HepG2 (cell line): Measurements from ENCODE around the gene LCE7A.

ENCODE experiments used
- CBX5 ChIP-seq: sonication (generic); formaldehyde crosslinking; IDR thresholded peaks from 2 replicates; pipeline ENCODE4 v1.4.0; 2020; ENCODE audit warnings: missing genetic modification reagents, borderline replicate concordance
- EP300 ChIP-seq, 3 experiments: sonication (generic) in 1 of 3; formaldehyde crosslinking in 1 of 3; IDR thresholded peaks; 2 replicates each; pipeline versions ENCODE4 v1.5.1 to v1.6.1; 2011 to 2020; ENCODE audit warnings: low read depth in 2 of 3, low read length in 2 of 3, borderline replicate concordance in 1 of 3, improper control_type of control experiment in 1 of 3, mild to moderate bottlenecking in 1 of 3, missing genetic modification reagents in 1 of 3, moderate library complexity in 1 of 3
- HIVEP1 ChIP-seq: sonication (generic); formaldehyde crosslinking; IDR thresholded peaks from 2 replicates; pipeline ENCODE4 v1.4.0; 2020; ENCODE audit warnings: mild to moderate bottlenecking, missing genetic modification reagents
- NBN ChIP-seq: fragments of 450-650 bp; conservative IDR thresholded peaks from 2 replicates; pipeline ENCODE4 v1.6.1; 2017
- NFE2L1 ChIP-seq: sonication (generic); formaldehyde crosslinking; IDR thresholded peaks from 2 replicates; pipeline ENCODE4 v1.4.0; 2020; ENCODE audit warnings: missing genetic modification reagents, mild to moderate bottlenecking, borderline replicate concordance
- POLR2A ChIP-seq, 2 experiments: IDR thresholded peaks; 2 replicates each; pipeline ENCODE4 v1.6.1; 2011; ENCODE audit warnings: low read depth in 2 of 2, low read length in 2 of 2, mild to moderate bottlenecking in 1 of 2, moderate library complexity in 1 of 2; ENCODE audit not compliant: insufficient read depth in 1 of 2
- THAP8 ChIP-seq: sonication (generic); formaldehyde crosslinking; IDR thresholded peaks from 2 replicates; pipeline ENCODE4 v1.5.1; 2020; ENCODE audit warnings: missing genetic modification reagents, mild to moderate bottlenecking, borderline replicate concordance
- ZFP36 ChIP-seq: fragments of 150-350 bp; IDR thresholded peaks from 2 replicates; pipeline ENCODE4 v1.6.1; 2018; ENCODE audit warnings: borderline replicate concordance, low read length, low read depth; ENCODE audit not compliant: partially characterized antibody
- ZFP82 ChIP-seq: sonication (generic); formaldehyde crosslinking; IDR thresholded peaks from 2 replicates; pipeline ENCODE4 v1.5.1; 2020; ENCODE audit warnings: mild to moderate bottlenecking, missing genetic modification reagents, borderline replicate concordance
- ZNF235 ChIP-seq: sonication (generic); formaldehyde crosslinking; IDR thresholded peaks from 2 replicates; pipeline ENCODE4 v1.8.1; 2023; ENCODE audit warnings: mild to moderate bottlenecking, missing genetic modification reagents, borderline replicate concordance
- ZNF577 ChIP-seq: sonication (generic); formaldehyde crosslinking; IDR thresholded peaks from 2 replicates; pipeline ENCODE4 v1.4.0; 2020; ENCODE audit warnings: mild to moderate bottlenecking, low read depth, missing genetic modification reagents, borderline replicate concordance
- TF ChIP-seq, protein P1 (sequence below), 2 experiments: IDR thresholded peaks; 2 replicates each; pipeline ENCODE4 v1.6.1; 2011 to 2012; ENCODE audit warnings: low read length in 2 of 2, borderline replicate concordance in 1 of 2, low read depth in 1 of 2, mild to moderate bottlenecking in 1 of 2, moderate library complexity in 1 of 2
- TF ChIP-seq, protein P2 (sequence below): fragments of 450-650 bp; IDR thresholded peaks from 2 replicates; pipeline ENCODE4 v1.6.1; 2016
- TF ChIP-seq, protein P3 (sequence below): sonication (generic); formaldehyde crosslinking; IDR thresholded peaks from 2 replicates; pipeline ENCODE4 v1.8.0; 2022; ENCODE audit warnings: missing genetic modification reagents, mild to moderate bottlenecking, moderate library complexity, borderline replicate concordance

DNA sequence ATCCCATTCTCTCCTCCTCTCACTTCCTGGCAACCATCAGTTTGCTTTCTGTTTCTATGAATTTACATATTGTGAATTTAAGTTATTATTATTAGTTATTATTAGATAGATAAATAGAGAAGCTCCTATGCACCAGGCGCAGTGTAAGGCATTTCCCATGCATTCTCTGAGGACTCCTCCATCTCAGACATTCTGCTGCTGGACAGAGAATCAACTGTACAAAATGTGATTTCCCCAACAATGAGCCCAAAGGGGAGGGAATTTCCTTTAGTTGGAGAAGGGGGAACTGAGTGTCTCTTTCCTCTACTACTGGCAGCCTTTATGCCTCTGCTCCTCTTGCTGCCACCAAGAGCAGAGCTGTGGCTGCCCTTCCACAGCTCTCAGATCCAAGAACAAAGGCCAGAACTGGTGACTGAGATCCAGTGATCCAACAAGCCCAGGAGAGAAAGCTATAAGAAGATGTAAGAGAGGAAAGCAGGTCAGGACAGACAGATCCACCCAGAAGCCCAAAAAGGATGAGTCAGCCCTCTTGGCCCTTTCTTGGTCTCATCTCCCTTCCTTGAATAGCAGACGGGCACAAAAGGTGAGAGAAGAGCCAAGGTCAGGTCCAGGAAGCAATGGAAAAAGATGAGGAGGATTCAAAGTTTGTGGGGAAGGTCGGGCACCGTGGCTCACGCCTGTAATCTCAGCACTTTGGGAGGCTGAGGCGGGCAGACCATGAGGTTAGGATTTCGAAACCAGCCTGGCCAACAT, 45.1 kb downstream of the LCE7A start:
- no peak for TF ChIP-seq ZNF235 (CRISPR knock-in tag)
- TF ChIP-seq POLR2A (IDR thresholded peaks at IDR 0.05; ENCODE audit: insufficient read depth in 1 of 2, low read depth in 2 of 2, low read length in 2 of 2) = no peak
- TF ChIP-seq ZNF577 (CRISPR knock-in tag) = no peak
- no peak for TF ChIP-seq CBX5 (CRISPR knock-in tag)
- TF ChIP-seq, protein P1, sequence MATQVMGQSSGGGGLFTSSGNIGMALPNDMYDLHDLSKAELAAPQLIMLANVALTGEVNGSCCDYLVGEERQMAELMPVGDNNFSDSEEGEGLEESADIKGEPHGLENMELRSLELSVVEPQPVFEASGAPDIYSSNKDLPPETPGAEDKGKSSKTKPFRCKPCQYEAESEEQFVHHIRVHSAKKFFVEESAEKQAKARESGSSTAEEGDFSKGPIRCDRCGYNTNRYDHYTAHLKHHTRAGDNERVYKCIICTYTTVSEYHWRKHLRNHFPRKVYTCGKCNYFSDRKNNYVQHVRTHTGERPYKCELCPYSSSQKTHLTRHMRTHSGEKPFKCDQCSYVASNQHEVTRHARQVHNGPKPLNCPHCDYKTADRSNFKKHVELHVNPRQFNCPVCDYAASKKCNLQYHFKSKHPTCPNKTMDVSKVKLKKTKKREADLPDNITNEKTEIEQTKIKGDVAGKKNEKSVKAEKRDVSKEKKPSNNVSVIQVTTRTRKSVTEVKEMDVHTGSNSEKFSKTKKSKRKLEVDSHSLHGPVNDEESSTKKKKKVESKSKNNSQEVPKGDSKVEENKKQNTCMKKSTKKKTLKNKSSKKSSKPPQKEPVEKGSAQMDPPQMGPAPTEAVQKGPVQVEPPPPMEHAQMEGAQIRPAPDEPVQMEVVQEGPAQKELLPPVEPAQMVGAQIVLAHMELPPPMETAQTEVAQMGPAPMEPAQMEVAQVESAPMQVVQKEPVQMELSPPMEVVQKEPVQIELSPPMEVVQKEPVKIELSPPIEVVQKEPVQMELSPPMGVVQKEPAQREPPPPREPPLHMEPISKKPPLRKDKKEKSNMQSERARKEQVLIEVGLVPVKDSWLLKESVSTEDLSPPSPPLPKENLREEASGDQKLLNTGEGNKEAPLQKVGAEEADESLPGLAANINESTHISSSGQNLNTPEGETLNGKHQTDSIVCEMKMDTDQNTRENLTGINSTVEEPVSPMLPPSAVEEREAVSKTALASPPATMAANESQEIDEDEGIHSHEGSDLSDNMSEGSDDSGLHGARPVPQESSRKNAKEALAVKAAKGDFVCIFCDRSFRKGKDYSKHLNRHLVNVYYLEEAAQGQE (IDR thresholded peaks at IDR 0.05; ENCODE audit: borderline replicate concordance in 1 of 2, low read depth in 1 of 2, low read length in 2 of 2) = no peak
- no peak for TF ChIP-seq NFE2L1 (CRISPR knock-in tag)
- TF ChIP-seq ZFP36 = no peak
- no peak for TF ChIP-seq ZFP82 (CRISPR knock-in tag)
- TF ChIP-seq NBN = no peak
- TF ChIP-seq, protein P2, sequence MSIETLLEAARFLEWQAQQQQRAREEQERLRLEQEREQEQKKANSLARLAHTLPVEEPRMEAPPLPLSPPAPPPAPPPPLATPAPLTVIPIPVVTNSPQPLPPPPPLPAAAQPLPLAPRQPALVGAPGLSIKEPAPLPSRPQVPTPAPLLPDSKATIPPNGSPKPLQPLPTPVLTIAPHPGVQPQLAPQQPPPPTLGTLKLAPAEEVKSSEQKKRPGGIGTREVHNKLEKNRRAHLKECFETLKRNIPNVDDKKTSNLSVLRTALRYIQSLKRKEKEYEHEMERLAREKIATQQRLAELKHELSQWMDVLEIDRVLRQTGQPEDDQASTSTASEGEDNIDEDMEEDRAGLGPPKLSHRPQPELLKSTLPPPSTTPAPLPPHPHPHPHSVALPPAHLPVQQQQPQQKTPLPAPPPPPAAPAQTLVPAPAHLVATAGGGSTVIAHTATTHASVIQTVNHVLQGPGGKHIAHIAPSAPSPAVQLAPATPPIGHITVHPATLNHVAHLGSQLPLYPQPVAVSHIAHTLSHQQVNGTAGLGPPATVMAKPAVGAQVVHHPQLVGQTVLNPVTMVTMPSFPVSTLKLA = no peak
- TF ChIP-seq THAP8 (CRISPR knock-in tag) = no peak
- TF ChIP-seq HIVEP1 (CRISPR knock-in tag) = no peak
- TF ChIP-seq, protein P3, sequence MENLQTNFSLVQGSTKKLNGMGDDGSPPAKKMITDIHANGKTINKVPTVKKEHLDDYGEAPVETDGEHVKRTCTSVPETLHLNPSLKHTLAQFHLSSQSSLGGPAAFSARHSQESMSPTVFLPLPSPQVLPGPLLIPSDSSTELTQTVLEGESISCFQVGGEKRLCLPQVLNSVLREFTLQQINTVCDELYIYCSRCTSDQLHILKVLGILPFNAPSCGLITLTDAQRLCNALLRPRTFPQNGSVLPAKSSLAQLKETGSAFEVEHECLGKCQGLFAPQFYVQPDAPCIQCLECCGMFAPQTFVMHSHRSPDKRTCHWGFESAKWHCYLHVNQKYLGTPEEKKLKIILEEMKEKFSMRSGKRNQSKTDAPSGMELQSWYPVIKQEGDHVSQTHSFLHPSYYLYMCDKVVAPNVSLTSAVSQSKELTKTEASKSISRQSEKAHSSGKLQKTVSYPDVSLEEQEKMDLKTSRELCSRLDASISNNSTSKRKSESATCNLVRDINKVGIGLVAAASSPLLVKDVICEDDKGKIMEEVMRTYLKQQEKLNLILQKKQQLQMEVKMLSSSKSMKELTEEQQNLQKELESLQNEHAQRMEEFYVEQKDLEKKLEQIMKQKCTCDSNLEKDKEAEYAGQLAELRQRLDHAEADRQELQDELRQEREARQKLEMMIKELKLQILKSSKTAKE (CRISPR knock-in tag) = no peak
- TF ChIP-seq EP300 (IDR thresholded peaks at IDR 0.05; ENCODE audit: low read depth in 2 of 2, low read length in 2 of 2) = no peak
- TF ChIP-seq EP300 (CRISPR knock-in tag; IDR thresholded peaks at IDR 0.05; ENCODE audit: borderline replicate concordance) = no peak
